ENCODE measurements around the gene DUSP1.

- TF ChIP-seq CTCF (IDR thresholded peaks at IDR 0.05) (no peak), POLR2A (IDR thresholded peaks at IDR 0.05) (no peak)
These were observed 10.9 kb downstream of the DUSP1 start for GRCh38 chr5:172760136-172760535.

Measured in esophagus squamous epithelium (tissue), 4 donors.